ENCODE data around the gene ALDOB.
A peak's percentile ranks its signal among the peaks of the same experiment; 100 is the strongest.

ALDOB gene

GRCh38 chr9:101455656-101456240 is 20.2 kb upstream of the ALDOB start:
- DNase-seq = no peak

- DNase-seq = no peak
Observed at GRCh38 chr9:101453776-101454570, 18.4 kb upstream of the ALDOB start.

- no peak for DNase-seq
Observed at GRCh38 chr9:101451498-101451897, 15.9 kb upstream of the ALDOB start.

- no peak for DNase-seq
Observed at GRCh38 chr9:101450931-101451330, 15.4 kb upstream of the ALDOB start.

- DNase-seq = peak; percentile 40
Observed at GRCh38 chr9:101449071-101449721, 13.6 kb upstream of the ALDOB start.

GRCh38 chr9:101448680-101449070 is 13.1 kb upstream of the ALDOB start:
- DNase-seq = no peak

GRCh38 chr9:101446732-101447131 is 11.2 kb upstream of the ALDOB start:
- no peak for DNase-seq

- DNase-seq = no peak
Observed at GRCh38 chr9:101445353-101446029, 9.9 kb upstream of the ALDOB start.

- DNase-seq = no peak
Observed at GRCh38 chr9:101443364-101443771, 7.8 kb upstream of the ALDOB start.

- no peak for DNase-seq
Observed at GRCh38 chr9:101442736-101443135, 7.2 kb upstream of the ALDOB start.

- DNase-seq = no peak
Observed at GRCh38 chr9:101442318-101442717, 6.7 kb upstream of the ALDOB start.

- no peak for DNase-seq
Observed at GRCh38 chr9:101440714-101441230, 5.2 kb upstream of the ALDOB start.

GRCh38 chr9:101438523-101438922 is 2.9 kb upstream of the ALDOB start:
- no peak for DNase-seq

- DNase-seq = no peak
Observed at GRCh38 chr9:101437806-101438232, 2.2 kb upstream of the ALDOB start.

GRCh38 chr9:101434998-101435397 is 576 bp downstream of the ALDOB start:
- no peak for DNase-seq

GRCh38 chr9:101433229-101433628 is 2.3 kb downstream of the ALDOB start:
- DNase-seq = no peak

- DNase-seq = no peak
Observed at GRCh38 chr9:101432740-101433139, 2.8 kb downstream of the ALDOB start.

- no peak for DNase-seq
Observed at GRCh38 chr9:101432171-101432570, 3.4 kb downstream of the ALDOB start.

- DNase-seq = no peak
Observed at GRCh38 chr9:101429736-101430135, 5.8 kb downstream of the ALDOB start.

- no peak for DNase-seq
Observed at GRCh38 chr9:101428909-101429308, 6.7 kb downstream of the ALDOB start.

GRCh38 chr9:101427957-101428655 is 7.5 kb downstream of the ALDOB start:
- no peak for DNase-seq

- DNase-seq = no peak
Observed at GRCh38 chr9:101427358-101427757, 8.2 kb downstream of the ALDOB start.

- DNase-seq = no peak
Observed at GRCh38 chr9:101421653-101422065, 13.9 kb downstream of the ALDOB start.

Data from NCI-H2029 treated with DMSO at 0.1 percent for 48 hours (cell line).